MM.1S (cell line): ENCODE data around the gene CDH7.

Source experiments
- DNase-seq: peaks from one replicate; pipeline ENCODE4 v3.0.0-alpha.2; 2015
- H2AFZ ChIP-seq: fragments of 300-600 bp; sonication (generic); 2 replicates; pipeline ENCODE4 v1.6.0; 2016; ENCODE audit warnings: antibody characterized with exemption, low read length
- H3F3A ChIP-seq: fragments of 300-600 bp; sonication (generic); 2 replicates; pipeline ENCODE4 v1.6.1; 2016; ENCODE audit warnings: mild to moderate bottlenecking, antibody characterized with exemption, low read length, moderate library complexity, mixed read lengths; ENCODE audit not compliant: insufficient read depth
- H3K27ac ChIP-seq: fragments of 300-600 bp; sonication (generic); 2 replicates; pipeline ENCODE4 v1.5.1; 2016; ENCODE audit warnings: mild to moderate bottlenecking, low read length
- H3K27me3 ChIP-seq: fragments of 300-600 bp; sonication (generic); replicated peaks from 2 replicates; pipeline ENCODE4 v1.6.0; 2016; ENCODE audit warnings: low read length; ENCODE audit not compliant: insufficient read depth
- H3K36me3 ChIP-seq: fragments of 300-600 bp; sonication (generic); replicated peaks from 2 replicates; pipeline ENCODE4 v1.6.1; 2016; ENCODE audit warnings: mild to moderate bottlenecking, low read length, mixed read lengths; ENCODE audit not compliant: insufficient read depth
- H3K4me1 ChIP-seq: fragments of 300-600 bp; sonication (generic); 2 replicates; pipeline ENCODE4 v1.6.1; 2016; ENCODE audit warnings: low read length, mixed read lengths
- H3K4me2 ChIP-seq: fragments of 300-600 bp; sonication (generic); 2 replicates; pipeline ENCODE4 v1.6.0; 2016; ENCODE audit warnings: low read depth, low read length
- H3K4me3 ChIP-seq: fragments of 300-600 bp; sonication (generic); 2 replicates; pipeline ENCODE4 v1.5.1; 2016; ENCODE audit warnings: low read length, mixed read lengths
- H3K79me2 ChIP-seq: fragments of 300-600 bp; sonication (generic); 2 replicates; pipeline ENCODE4 v1.6.1; 2016; ENCODE audit warnings: mixed run types, low read length, mixed read lengths
- H3K9ac ChIP-seq: fragments of 300-600 bp; sonication (generic); 2 replicates; pipeline ENCODE4 v1.6.1; 2016; ENCODE audit warnings: low read length, mixed read lengths
- H3K9me2 ChIP-seq: fragments of 300-600 bp; sonication (generic); replicated peaks from 2 replicates; pipeline ENCODE4 v1.6.1; 2016; ENCODE audit warnings: mild to moderate bottlenecking, low read length, mixed read lengths; ENCODE audit not compliant: insufficient read depth
- H3K9me3 ChIP-seq: fragments of 300-600 bp; sonication (generic); replicated peaks from 2 replicates; pipeline ENCODE4 v1.6.1; 2016; ENCODE audit warnings: mild to moderate bottlenecking, low read length, mixed read lengths; ENCODE audit not compliant: insufficient read depth
- H4K20me1 ChIP-seq: fragments of 300-600 bp; sonication (generic); 2 replicates; pipeline ENCODE4 v1.6.1; 2016; ENCODE audit warnings: mild to moderate bottlenecking, low read length, moderate library complexity, mixed read lengths; ENCODE audit not compliant: insufficient read depth
- CTCF ChIP-seq: fragments of 300-600 bp; sonication (generic); IDR thresholded peaks from 2 replicates; pipeline ENCODE4 v1.5.1; 2016; ENCODE audit warnings: antibody characterized with exemption, low read length, mixed read lengths
- EZH2 ChIP-seq: fragments of 300-600 bp; sonication (generic); optimal IDR thresholded peaks from 2 replicates; pipeline ENCODE3; 2017; ENCODE audit warnings: low read depth, mild to moderate bottlenecking, antibody characterized with exemption, low read length, mixed read lengths
- EZH2phosphoT487 ChIP-seq: fragments of 300-600 bp; sonication (generic); IDR thresholded peaks from 2 replicates; pipeline ENCODE4 v1.6.1; 2018; ENCODE audit warnings: antibody characterized with exemption, low read length

The CDH7 gene

DNA sequence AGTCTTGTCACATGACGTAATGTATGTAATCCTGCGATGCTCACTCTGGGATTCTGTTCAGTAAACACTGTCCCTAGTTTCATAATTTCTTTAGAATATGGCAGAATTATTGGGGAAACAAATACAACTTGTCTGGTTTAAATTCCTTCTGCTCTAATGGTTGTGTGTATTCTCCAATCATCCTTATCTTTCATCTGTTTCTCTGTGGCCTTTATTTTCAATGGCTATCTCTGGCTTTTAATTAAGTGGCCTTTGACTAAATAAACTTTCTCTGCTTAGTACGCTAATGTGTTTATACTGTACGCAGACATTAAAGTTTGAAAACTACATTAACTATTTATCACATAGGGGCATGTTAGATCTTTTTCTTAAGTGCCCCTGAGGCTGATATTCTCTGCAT lies 40.9 kb downstream of the CDH7 start:
- H3K27me3 ChIP-seq: no peaks in the 10 kb centered on the region
- TF ChIP-seq EZH2 (no peak), EZH2phosphoT487 (no peak), CTCF (no peak)
- no peaks in the 10 kb centered on the region for H4K20me1 ChIP-seq
- no peak for DNase-seq
- no peaks in the 10 kb centered on the region for H3K9me3 ChIP-seq
- no peak overlapping the region for H3K27ac ChIP-seq
- H3K36me3 ChIP-seq: no peaks in the 10 kb centered on the region
- no peak overlapping the region for H3K9ac ChIP-seq
- no peak overlapping the region for H3K4me3 ChIP-seq
- H3K9me2 ChIP-seq: no peaks in the 10 kb centered on the region
- no peaks in the 10 kb centered on the region for H3K4me1 ChIP-seq
- H2AFZ ChIP-seq: no peak overlapping the region
- no peaks in the 10 kb centered on the region for H3K79me2 ChIP-seq
- H3F3A ChIP-seq: no peaks in the 10 kb centered on the region
- no peak overlapping the region for H3K4me2 ChIP-seq

DNA sequence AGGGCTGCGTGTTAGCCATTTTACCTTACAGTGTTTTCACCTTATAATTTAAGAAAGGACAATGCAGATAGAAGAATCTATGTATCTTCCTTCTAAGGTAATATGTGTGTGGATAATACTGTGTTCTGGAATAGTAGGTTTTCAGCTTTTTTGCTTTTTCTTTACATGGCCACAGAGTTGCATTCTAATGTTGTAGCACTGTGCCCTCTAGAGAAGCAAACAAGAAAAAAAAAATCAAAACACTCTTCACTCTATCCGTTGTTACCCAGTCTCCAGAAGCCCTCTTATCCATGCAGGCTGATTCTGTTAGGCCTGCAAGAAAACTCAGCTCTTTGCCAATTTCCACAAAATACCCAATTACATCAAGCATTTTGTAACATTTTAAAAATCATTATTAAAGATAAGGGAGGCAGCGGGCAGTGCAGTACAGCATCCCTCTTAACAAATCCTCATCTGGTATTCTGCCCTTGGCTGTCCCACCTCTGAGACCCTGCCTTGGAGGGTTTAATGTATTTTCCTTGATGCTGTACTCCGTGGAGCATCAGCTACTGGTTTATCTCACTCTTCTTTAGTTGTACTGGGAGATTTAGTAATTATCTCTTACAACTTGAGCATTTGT lies 41.8 kb downstream of the CDH7 start:
- H3K4me1 ChIP-seq: no peaks in the 10 kb centered on the region
- H3K27ac ChIP-seq: no peak overlapping the region
- H3K36me3 ChIP-seq: no peaks in the 10 kb centered on the region
- H3K79me2 ChIP-seq: no peaks in the 10 kb centered on the region
- no peaks in the 10 kb centered on the region for H3F3A ChIP-seq
- H3K9me2 ChIP-seq: no peaks in the 10 kb centered on the region
- no peaks in the 10 kb centered on the region for H3K9me3 ChIP-seq
- TF ChIP-seq EZH2 (no peak), EZH2phosphoT487 (no peak), CTCF (no peak)
- no peak overlapping the region for H3K4me2 ChIP-seq
- no peak overlapping the region for H2AFZ ChIP-seq
- H4K20me1 ChIP-seq: no peaks in the 10 kb centered on the region
- H3K27me3 ChIP-seq: no peaks in the 10 kb centered on the region
- no peak overlapping the region for H3K9ac ChIP-seq
- H3K4me3 ChIP-seq: no peak overlapping the region
- DNase-seq: no peak

- no peak for DNase-seq
- Histone ChIP-seq H4K20me1 (no peaks in the 10 kb centered on the region), H3F3A (peaks cover 9% of the 10 kb centered on the region), H3K27me3 (no peaks in the 10 kb centered on the region), H3K9me2 (no peaks in the 10 kb centered on the region), H3K4me1 (0 out of 2 replicates have a peak, but pooled peaks cover 28% of the 10 kb centered on the region), H3K79me2 (no peaks in the 10 kb centered on the region), H3K9me3 (no peaks in the 10 kb centered on the region), H3K36me3 (no peaks in the 10 kb centered on the region), H3K4me3 (no peak overlapping the region), H3K27ac (no peak overlapping the region), H2AFZ (no peak overlapping the region), H3K4me2 (no peak overlapping the region), H3K9ac (no peak overlapping the region)
- TF ChIP-seq CTCF: no peak
- no peak for TF ChIP-seq EZH2
- TF ChIP-seq EZH2phosphoT487: no peak
These were observed 57.9 kb downstream of the CDH7 start for GRCh38 chr18:65808759-65809158.
